ENCODE results near the gene OR1L1. TPM values are rescaled to one million over a fixed set of nuclear protein-coding genes. Genes with fewer than 3 reads are reported as not detected.

OR1L1 gene, protein sequence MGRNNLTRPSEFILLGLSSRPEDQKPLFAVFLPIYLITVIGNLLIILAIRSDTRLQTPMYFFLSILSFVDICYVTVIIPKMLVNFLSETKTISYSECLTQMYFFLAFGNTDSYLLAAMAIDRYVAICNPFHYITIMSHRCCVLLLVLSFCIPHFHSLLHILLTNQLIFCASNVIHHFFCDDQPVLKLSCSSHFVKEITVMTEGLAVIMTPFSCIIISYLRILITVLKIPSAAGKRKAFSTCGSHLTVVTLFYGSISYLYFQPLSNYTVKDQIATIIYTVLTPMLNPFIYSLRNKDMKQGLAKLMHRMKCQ
- not detected for total RNA-seq

DNA sequence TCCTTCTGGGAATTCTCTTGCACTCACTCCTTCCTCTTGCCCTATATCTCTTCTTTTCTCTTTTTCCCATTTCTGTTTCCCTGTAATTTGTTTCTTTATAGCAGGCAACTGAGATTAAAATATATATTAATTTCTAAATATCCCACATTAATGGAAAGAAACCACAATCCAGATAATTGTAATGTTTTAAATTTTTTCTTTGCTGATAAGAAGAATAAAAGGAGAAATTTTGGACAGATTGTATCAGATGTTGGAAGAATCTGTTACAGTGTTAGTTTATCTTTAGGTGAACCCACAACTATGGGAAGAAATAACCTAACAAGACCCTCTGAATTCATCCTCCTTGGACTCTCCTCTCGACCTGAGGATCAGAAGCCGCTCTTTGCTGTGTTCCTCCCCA, at the start of gene OR1L1:
TSS of gene OR1L1 (plus strand) at position 301 of the 400 bp plus-strand sequence. CDS start at position 301, 0 bp downstream.

DNA sequence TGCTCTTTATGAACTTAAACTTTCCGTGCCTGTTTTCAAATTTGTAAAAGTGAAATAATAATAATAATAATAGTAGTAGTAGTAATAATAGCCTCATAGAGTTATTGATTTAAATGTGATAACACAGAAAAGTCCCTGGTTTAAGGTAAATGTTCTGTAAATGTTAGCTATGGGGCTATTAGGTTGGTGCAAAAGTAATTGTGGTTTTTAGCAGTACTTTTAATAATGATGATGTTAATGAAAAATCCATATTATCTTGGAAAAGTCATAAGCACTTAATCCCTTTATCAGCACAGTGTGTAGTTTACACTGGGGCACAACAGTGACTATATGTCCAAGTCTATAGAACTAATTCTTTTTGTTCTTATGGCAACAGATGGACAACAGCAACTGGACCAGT, 47.2 kb upstream of the OR1L1 start, which contains the start of gene OR1Q1:
TSS of gene OR1Q1 (plus strand) at position 377 of the 400 bp plus-strand sequence. CDS start at position 377, 0 bp downstream.

DNA sequence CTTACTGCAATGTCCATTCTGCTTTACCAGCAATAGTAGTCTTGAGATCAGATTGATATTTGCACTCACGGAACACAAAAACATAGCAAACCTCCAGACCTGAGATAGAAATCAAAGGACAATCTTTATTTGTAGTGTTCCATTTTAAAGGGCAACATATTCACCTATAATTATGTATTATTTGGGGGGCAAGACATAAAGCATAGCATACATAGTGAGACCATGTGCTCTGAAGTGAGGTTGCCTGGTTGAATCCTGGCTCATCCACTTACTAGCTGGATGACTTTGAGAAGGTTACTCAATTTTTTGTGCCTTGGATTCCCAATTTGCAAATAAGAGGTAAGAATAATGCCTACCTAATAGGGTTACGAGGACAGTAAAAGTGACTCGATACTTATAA, 4.0 kb upstream of the OR1L1 start, which contains the start of gene OR1B1:
TSS of gene OR1B1 (minus strand) at position 101 of the 400 bp plus-strand sequence.

Other genes starting within 250 kb of the OR1L1 start
- gene OR1J1, start 183.8 kb upstream of the OR1L1 start, total RNA-seq = not detected
- not detected for gene OR1J2, start 150.9 kb upstream of the OR1L1 start, total RNA-seq
- gene OR1J4, start 142.6 kb upstream of the OR1L1 start, total RNA-seq = not detected
- not detected for gene OR1N1, start 134.4 kb upstream of the OR1L1 start, total RNA-seq
- not detected for gene OR1N2, start 108.6 kb upstream of the OR1L1 start, total RNA-seq
- gene OR1L8, start 78.3 kb upstream of the OR1L1 start, total RNA-seq = not detected
- gene OR1Q1, start 47.0 kb upstream of the OR1L1 start, total RNA-seq = not detected
- not detected for gene OR1B1, start 4.1 kb upstream of the OR1L1 start, total RNA-seq
- gene OR1L3, start 13.4 kb downstream of the OR1L1 start, total RNA-seq = not detected
- gene OR1L4, start 62.3 kb downstream of the OR1L1 start, total RNA-seq = not detected
- gene OR1L6, start 80.6 kb downstream of the OR1L1 start, total RNA-seq = not detected
- gene OR5C1, start 127.2 kb downstream of the OR1L1 start, total RNA-seq = not detected
- not detected for gene OR1K1, start 138.4 kb downstream of the OR1L1 start, total RNA-seq
- gene PDCL, start 166.9 kb downstream of the OR1L1 start, total RNA-seq = 10 to 100 TPM; 23.0 to 25.4 TPM
- gene RC3H2, start 243.6 kb downstream of the OR1L1 start, total RNA-seq = 10 to 100 TPM; 43.2 to 45.0 TPM